NCI-H128 (cell line): ENCODE measurements around the gene ZFPM1.
"Not testable (repeated sequence)": the region's sequence is repeated elsewhere in the genome, so short reads cannot be mapped to it uniquely, and the experiment has no call there.

Experiments used
- DNase-seq: peaks from one replicate; lab custom pipeline; 2025; ENCODE audit not compliant: unreplicated experiment; lab: John Stamatoyannopoulos, UW

The ZFPM1 gene

DNA sequence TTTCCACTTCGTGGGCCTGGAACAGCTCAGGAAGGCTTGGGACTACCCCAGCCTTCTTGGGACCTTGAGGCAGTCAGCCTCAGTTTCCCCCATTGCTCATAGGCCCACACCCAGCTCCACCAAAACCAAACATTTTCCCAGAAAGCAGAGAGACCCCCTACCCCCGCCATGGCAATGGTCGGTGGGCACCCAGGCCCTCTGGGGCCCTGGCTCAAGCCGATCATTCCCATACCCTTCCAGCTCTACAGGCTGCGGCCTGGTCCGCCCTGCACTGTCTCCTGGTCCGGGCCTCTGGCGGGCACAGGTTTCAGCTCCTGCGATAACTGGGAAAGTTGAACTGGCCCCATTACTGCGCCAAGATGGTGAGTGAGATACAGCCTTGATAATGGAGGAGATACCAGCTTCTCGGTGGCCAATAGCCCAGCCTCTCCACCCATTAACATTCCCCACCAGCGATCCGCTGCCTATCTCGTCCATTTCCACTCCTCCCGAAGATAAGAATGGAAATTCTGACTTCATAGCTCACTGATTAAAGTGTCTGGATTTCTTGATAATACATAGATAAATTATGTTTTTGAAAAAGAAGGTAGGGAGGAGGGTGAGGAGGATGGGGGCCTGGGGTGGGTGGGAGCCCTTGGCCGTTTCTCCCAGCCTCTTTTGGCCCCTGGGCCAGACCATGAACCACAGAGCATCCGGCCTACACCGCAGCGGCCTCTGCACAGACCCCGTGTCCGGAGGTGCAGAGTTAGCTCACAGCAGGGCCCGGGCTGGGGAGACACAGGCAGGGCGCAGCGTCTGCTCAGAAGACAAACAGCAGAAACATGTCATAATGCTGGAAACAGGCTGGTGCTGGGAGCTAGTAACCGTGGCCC is 11.6 kb downstream of the ZFPM1 start:
- no peak for DNase-seq

DNA sequence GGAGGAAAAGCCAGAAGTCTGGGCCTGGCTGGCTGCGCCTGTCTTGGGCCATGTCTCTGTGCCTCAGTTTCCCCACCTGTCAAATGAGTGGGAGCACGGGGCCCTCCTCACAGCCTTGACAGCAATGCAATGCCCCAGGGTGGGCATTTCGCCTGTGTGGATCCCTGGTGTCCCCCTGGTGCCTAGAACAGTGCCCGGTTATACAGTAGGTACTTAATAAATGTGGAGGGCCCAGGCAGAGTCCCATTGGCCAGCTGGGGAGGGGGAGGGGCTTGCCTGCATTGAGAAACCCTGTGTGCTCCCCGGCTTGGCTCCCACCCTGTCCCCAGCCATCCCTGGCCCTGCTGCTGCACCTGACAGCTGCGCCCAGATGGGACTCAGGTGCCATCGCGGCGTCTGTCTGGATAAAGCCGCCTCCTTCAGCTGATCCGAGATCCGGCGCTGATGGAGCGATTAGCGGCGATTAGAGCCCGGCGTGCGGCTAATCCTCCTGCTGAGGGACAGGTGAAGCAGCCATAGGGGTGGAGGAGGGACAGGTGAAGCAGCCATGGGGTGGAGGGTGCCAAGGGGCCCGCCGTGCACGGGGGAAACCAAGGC is 12.4 kb downstream of the ZFPM1 start:
- no peak for DNase-seq

DNA sequence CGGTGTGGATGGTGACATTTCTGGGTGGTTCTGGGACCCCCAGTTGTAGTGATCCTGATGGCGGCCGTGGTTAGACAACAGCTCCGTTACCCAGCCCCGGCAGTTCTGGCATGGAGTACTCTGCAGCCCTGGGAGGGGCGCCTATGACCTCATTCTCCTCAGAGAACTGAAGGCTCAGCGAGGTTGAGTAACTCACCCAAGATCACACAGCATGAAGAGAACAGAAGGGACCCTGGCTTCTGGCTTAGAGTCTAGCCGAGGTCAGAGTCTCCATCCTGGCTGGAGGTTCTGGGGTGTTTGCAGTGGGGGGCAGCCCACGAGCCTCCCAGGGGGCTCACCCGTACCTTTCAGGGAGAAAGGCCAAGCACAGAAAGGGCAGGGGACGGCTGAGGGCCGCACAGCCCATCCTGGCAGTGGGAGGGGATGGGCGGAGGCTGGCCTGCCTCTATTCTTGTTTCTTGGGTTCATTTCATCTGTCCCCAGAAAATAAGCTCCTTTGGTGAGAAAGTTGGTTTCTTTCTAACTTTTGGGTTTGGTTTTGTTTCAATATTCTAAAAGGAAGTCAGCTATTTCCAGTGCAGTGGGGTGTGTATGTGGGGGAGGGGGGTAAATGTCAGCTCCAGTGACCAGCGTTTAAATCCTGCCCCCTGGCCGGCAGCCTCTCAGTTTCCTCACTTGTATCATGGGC is 13.2 kb downstream of the ZFPM1 start:
- no peak for DNase-seq

DNA sequence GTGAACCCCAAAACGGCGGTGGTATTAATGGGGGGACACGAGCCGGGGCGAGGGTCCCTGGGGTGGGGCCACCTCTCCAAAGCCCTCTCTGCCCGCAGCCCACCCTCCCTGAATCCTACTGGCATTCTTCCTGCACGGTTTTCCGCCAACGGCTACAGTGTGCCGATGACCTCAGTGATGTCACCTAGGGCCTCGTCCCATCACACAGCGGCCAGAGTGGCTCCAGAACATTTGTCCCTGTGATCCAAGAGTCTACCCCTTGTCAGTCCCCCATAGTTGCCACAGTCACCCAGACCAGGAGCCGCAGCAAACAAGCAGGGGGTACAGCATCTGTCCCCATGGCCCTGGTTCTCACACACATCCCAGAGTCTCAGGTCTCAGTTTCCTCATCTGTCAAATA is 13.9 kb downstream of the ZFPM1 start:
- no peak for DNase-seq

DNA sequence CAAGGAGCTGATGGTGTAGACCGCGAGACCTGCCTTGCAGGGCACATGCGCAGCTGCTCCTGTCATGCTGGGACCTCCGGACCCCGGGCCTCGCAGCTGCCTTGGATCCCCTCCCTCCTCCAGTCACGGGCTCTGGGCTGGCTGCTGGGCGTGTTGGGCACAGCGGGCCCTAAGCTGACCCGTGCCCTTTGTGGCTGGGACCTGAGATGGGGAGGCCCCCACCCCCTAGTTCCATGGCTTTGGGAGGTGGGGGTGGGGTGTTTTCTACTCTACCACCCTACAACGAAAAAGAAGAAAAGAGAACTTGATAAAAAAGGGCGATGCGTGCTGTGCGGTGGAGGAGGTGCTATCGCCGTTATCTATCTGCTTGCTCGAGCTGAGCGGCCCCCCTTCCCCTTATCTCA is 14.5 kb downstream of the ZFPM1 start:
- no peak for DNase-seq

DNA sequence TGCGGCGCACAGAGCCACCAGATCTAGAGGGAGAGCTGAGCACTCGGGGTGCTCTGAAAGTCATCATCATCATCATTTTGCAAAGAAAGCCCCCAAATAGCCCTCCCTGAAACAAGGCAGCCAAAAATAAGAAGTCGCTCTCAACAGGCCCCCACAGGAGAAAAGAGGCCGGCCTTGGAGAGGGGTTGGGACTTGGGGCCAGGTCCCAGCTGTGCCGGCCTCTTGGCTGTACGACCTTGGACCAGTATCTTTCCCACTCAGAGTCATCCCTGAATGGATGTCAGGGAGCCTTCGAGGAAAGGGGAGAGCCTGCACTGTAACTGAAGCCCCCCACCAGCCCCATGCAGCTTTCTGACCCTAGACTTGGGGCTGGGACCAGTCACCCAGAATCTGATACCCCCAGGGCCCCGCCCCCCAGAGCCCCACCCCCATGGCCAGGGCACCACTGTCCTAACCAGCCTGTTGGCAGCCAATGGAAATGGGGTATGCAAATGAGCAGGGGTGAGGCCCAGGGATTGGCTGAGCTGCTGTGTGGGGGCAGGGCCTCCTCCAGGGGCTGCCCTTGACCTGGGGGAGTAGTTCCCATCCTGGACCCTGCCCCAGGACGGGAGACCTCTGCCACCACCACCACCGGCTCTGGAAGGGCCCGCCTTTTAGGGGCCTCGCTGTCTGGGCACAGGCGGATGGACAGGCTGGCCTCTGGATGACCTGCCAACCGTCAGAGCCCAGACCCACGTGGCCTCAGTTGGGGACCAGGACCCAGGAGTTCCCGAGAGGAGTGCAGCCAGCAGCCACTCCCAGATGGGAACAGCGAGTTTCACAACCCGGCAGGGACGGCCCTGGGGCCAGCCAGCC is 15.4 kb downstream of the ZFPM1 start:
- DNase-seq = no peak

DNA sequence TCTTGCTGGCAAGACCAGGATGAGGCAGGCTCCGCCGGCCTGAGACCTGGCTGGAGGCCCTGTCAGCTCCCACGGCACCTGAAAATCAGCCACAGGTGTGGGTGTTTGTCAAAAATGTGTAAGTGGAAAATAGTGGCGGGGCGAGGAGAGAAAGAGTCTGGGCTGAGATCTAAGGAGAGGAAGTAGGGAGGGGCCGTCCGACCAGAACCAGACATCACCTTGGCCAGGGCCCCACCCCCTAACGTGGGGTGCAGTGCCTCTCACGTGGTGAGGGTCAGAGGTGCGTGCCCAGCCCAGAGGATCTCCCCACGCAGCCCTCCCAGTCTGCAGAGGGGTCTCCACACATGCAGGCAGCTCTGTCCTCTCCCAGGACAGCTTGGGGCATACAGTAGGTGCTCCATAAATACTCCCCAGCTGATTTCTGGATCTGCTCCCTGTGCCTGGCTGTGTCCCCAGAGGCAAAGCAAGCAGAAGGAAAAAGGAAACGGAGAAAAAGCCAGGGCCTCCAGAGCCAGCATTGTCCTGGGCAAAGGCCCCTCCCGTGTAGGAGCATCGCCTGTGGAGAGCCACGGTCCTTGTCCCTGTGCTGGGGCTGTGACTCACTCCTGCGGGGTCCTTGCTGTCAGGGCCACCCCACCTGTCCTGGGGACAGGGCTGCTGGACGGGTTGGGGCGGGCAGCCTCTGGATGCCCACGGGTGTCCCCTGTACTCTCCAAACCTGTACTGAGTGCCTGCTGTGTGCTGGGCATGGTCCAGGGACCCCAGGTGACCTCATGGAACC is 16.7 kb downstream of the ZFPM1 start:
- DNase-seq = no peak

DNA sequence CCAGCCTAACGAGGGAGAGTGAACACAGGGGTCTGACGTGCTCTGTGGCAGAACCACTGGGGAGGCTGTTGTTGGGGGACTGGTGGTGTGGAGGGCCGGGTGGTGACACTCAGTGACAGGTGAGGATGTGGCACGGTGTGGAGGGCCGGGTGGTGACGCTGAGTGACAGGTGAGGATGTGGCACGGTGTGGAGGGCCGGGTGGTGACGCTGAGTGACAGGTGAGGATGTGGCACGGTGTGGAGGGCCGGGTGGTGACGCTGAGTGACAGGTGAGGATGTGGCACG is 17.3 kb downstream of the ZFPM1 start:
- not testable (repeated sequence) for DNase-seq

DNA sequence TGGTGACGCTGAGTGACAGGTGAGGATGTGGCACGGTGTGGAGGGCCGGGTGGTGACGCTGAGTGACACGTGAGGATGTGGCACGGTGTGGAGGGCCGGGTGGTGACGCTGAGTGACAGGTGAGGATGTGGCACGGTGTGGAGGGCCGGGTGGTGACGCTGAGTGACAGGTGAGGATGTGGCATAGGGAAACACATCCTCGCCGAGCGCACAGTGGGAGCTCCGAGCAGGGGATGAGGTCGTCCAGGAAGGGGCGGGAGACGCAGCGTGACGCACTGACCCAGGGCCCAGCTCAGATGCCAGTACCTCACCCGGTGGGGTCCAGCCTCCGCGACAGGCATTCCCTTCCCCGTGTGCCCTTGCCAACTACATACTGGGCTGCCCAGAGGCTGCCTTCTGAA is 17.6 kb downstream of the ZFPM1 start:
- not testable (repeated sequence) for DNase-seq

DNA sequence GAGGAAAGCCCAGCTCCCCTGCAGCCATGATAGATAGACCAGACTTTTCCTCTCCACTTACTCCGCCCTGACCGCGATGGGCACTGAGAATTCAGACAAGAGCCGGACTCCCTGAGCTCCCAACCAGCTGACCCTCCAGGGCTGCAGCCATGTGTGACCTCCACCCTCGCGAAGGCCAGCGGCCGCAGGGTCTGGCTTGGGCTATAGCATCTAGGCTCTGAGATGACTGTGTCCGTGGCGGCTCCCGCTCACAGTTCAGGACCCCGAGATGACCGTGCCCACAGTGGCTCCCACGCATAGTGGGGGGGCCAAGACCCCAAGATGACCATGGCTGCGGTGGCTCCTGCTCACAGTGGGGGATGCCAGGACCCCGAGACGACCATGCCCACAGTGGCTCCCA is 18.0 kb downstream of the ZFPM1 start:
- no peak for DNase-seq

DNA sequence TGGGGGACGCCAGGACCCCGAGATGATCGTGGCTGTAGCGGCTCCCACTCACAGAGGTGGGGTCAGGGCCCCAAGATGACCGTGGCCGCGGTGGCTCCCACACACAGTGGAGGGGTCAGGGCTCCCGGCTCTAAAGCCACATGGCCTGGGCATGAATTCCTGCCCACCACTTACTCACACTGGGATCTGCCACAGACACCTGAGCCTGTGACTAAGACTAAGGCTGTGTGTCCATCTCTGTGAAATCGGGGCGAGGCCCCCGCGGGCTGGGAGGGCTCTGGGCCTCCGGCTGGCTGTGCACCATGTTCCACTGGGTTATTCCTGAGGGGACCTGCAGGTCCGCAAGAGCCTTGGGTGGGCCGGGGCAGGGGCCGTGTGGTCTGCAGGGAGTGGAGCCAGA is 18.5 kb downstream of the ZFPM1 start:
- no peak for DNase-seq

DNA sequence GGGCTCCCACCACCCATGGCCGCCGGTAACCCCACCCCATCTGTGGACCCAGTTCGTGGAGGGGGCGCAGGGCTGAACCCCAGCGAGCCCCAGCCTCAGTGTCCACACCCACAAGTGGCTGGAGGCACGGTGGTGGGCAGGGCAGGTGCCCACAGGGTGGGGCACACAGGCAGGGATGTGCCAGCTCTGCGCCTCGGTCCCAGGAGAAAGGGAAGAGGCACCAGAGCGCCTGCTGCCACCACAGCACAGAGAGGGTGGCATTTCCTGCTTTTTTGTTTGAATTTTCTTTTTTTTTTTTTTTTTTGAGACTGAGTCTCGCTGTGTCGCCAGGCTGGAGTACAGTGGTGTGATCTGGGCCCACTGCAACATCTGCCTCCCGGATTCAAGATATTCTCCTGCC is 19.0 kb downstream of the ZFPM1 start:
- DNase-seq = no peak

DNA sequence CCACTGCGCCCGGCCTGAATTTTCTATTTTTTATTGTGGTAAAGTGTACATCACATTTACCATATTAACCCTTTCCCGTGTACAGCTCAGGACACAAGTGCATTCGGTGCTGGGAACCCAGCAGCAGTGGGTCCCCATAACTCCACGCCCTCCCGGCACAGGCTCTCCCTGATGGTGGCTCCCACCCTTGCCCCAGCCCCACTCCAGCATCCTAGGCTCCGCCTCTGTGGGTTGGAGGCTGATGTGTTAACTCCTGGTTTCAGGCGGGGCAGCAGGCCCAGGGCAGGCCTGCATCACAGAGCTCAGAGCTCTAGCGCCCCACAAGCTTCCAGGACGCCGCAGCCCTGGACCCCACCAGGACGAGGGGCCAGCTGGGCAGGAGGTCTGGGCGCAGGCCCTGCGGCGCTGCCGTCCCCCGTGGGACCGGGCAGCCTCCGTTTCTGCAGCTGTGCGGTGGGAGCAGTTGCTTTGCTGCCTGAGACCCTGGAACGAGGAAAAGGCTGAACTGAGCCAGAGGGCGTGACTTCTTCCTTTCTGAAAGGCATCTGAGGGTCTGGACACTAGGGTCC is 19.6 kb downstream of the ZFPM1 start:
- DNase-seq = no peak

DNA sequence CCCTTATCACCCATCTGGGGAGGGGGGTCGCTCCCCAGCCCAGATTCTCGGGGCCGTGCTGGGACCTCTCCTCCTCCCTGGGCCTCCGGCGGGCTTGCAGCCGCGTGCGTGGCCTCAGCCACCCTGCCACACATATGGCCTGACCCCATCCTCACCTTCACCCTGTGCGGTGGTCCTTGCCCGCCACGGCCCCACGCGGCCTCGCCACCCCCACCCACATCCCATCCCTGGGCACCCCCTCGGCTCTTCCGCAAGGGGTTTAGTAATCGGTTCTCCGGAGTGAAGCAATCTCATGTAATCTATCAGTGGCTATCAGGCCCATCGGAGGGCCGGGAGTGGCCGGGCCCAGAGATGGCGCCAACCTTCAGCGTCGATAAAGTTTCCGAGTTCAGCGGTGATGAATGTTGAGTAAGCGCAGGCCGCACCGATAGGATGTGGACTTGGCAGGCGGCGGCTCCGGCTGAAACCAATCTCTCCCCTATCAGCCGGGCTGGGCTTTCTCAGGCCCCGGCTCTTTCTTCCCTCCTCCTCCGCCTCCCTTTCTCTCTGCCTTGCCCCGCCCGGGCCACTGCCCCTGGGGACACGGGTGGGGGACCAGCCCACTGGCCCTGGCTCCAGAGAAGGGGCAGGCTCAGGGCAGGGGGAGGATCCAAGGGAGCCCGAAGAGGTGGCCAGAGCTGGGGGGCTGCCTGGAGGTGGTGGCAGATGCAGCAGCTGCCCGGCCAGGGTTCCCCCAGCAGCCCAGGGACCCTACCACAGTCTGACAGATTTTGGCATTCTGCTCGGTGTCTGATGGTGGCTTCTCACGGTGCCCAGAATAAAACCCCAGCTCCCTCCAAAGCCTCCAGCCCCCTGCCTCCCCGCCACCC is 20.8 kb downstream of the ZFPM1 start:
- DNase-seq = no peak

DNA sequence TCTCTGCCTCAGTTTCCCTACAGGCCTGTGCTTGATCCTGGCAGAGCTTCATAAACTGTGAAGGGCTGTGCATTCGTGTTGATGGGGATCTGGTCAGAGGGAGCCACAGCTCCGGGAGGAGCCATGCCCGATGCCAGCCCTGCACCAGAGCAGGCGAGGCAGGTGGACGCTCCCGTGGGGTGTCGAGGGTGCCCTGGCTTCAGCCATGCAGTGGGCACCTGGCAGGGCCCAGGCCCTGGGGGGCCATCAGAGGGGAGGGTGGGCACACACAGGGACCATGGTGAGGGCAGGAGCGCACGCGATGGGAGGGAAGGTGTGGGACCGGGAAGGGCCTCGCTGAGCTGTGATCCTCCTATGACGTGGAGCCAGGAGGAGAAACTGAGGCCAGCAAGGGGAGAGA is 22.0 kb downstream of the ZFPM1 start:
- DNase-seq = no peak

DNA sequence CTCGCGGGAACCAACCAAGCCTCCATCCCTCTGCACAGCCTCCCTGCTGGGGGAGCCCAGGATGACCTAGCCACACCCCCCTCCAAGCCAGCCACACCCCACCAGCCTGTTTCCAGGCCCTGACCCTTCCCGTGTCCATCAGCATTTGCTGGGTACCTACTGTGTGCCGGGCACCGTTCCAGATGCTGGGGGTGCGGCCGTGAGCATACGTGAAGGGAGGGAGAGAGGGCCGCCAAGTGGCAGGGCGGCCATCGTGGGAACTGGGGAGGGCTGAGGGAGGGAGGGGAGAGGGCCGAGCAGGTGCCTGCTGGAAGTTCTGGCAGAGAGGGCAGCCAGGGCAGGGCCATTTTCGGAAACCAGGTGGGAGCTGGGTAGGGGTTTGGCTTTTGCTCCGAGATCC is 23.1 kb downstream of the ZFPM1 start:
- no peak for DNase-seq

DNA sequence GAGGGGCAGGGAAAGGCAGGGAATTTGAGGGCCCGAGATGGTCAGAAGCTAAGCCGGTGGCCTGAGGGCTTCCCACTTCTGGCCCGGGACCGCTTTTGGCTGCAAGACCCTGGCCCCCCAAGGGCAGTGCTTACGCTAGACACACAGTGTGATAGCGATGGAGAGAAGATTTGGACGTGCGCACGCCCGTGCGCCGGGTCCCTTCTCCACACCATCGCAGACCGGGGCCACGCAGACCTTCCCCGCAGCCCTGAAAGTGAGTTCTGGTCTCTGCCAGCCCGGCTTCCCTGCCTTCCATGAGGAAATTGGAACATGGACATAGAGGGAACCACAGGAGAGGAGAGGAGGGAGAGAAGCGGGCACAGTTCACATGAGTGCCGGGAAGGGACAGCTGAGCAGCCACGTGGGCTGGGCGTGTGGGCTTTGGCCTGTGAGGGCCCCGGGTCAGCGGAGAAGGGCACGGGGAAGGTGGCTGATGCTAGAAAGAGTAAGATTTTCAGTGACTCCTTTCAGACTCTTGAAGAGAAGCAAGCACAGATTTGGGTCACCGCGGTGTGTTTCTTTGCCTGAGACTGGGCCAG is 23.8 kb downstream of the ZFPM1 start:
- DNase-seq = no peak

DNA sequence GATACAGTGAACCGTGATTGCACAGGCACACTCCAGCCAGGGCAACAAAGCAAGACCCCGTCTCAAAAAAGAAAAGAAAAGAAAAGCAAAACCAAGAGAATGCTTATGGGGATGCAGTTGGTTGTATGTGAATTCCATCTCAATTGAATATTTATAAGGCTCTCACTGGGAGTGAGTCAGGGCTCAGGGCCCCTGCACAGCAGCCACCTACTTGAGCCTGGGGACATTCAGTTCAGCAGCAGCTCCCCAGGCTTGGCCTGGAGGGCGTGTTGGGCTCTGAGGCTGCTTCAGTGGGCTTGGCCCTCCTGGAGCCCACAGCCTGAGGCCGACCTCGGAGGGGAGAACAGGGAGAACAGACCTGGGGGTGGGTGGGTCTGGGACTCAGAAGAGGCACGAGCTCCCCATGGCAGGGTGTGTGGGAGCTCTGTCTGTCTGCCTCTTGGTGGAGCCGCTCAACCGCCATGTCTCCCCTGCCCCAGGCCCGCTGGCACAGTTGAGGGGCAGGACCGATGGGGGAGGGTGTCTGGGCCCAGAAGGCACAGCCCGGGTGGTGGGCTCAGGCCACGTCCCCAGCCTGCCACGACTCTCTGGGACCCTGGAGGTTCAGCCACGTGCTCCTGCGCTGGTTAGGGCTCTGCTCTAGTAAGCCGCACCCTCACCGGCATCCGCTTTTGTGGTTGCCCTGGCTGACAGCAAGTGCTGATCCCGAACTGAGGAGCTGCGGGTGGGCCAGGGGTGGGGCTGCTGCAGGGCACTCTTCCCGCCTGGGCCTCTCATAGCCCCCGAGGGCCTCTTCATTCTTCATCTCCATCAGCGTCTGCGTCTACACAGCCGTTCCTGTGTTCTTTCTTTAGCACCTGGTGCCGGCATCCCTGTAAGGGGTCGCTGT is 24.8 kb downstream of the ZFPM1 start:
- DNase-seq = no peak
